NT2/D1 (cell line): Measurements from ENCODE around the gene CCR5.

Source experiments
- DNase-seq: peaks from one replicate; pipeline ENCODE4 v3.0.0-alpha.2; 2011; ENCODE audit warnings: low read depth, low spot score
- H3K27me3 ChIP-seq: 2 replicates; pipeline ENCODE4 v1.6.0; 2011; ENCODE audit warnings: mild to moderate bottlenecking; ENCODE audit not compliant: insufficient read length, insufficient read depth
- H3K36me3 ChIP-seq: 2 replicates; pipeline ENCODE4 v1.6.1; 2011; ENCODE audit warnings: mild to moderate bottlenecking, low read length, mixed read lengths; ENCODE audit not compliant: insufficient read depth, insufficient read length
- H3K4me1 ChIP-seq: 2 replicates; pipeline ENCODE4 v1.5.1; 2011; ENCODE audit not compliant: insufficient read depth, insufficient read length
- H3K4me3 ChIP-seq: 2 replicates; pipeline ENCODE4 v1.5.1; 2011; ENCODE audit warnings: low read depth; ENCODE audit not compliant: insufficient read length
- H3K9ac ChIP-seq: 2 replicates; pipeline ENCODE4 v1.6.0; 2011; ENCODE audit warnings: low read depth; ENCODE audit not compliant: insufficient read length
- H3K9me3 ChIP-seq: 2 replicates; pipeline ENCODE4 v1.5.1; 2011; ENCODE audit warnings: mild to moderate bottlenecking, low read length; ENCODE audit not compliant: insufficient read depth
- SUZ12 ChIP-seq: IDR thresholded peaks from 2 replicates; pipeline ENCODE4 v1.6.1; 2011; ENCODE audit not compliant: insufficient read length, insufficient read depth; ENCODE audit errors: extremely low read depth
- YY1 ChIP-seq: IDR thresholded peaks from 2 replicates; pipeline ENCODE4 v1.6.1; 2011; ENCODE audit not compliant: insufficient read length, insufficient read depth
- ZNF274 ChIP-seq: IDR thresholded peaks from 2 replicates; pipeline ENCODE4 v1.6.1; 2011; ENCODE audit warnings: mild to moderate bottlenecking, low read depth, low read length

CCR5 gene

GRCh38 chr3:46368569-46368968 is 2.2 kb upstream of the CCR5 start:
- H3K4me3 ChIP-seq: no peak overlapping the region
- TF ChIP-seq YY1 (no peak), ZNF274 (no peak), SUZ12 (no peak)
- H3K36me3 ChIP-seq: no peaks in the 10 kb centered on the region
- H3K27me3 ChIP-seq: no peaks in the 10 kb centered on the region
- no peaks in the 10 kb centered on the region for H3K4me1 ChIP-seq
- DNase-seq: peak; percentile 63
- H3K9ac ChIP-seq: no peak overlapping the region
- H3K9me3 ChIP-seq: no peaks in the 10 kb centered on the region

GRCh38 chr3:46369151-46369550 is 1.6 kb upstream of the CCR5 start:
- TF ChIP-seq ZNF274 (no peak), YY1 (no peak), SUZ12 (no peak)
- no peaks in the 10 kb centered on the region for H3K36me3 ChIP-seq
- no peak overlapping the region for H3K9ac ChIP-seq
- H3K9me3 ChIP-seq: no peaks in the 10 kb centered on the region
- H3K27me3 ChIP-seq: no peaks in the 10 kb centered on the region
- no peak for DNase-seq
- no peak overlapping the region for H3K4me3 ChIP-seq
- H3K4me1 ChIP-seq: no peaks in the 10 kb centered on the region

GRCh38 chr3:46369675-46370132 is 1.0 kb upstream of the CCR5 start:
- no peak for DNase-seq
- Histone ChIP-seq H3K4me1 (no peaks in the 10 kb centered on the region), H3K9ac (no peak overlapping the region), H3K27me3 (no peaks in the 10 kb centered on the region), H3K4me3 (no peak overlapping the region), H3K36me3 (no peaks in the 10 kb centered on the region), H3K9me3 (no peaks in the 10 kb centered on the region)
- TF ChIP-seq YY1 (no peak), SUZ12 (no peak), ZNF274 (no peak)

GRCh38 chr3:46371519-46372340 is 984 bp downstream of the CCR5 start:
- DNase-seq: no peak
- Histone ChIP-seq H3K9me3 (no peaks in the 10 kb centered on the region), H3K9ac (no peak overlapping the region), H3K36me3 (no peaks in the 10 kb centered on the region), H3K4me3 (no peak overlapping the region), H3K27me3 (no peaks in the 10 kb centered on the region), H3K4me1 (no peaks in the 10 kb centered on the region)
- TF ChIP-seq ZNF274 (no peak), YY1 (no peak), SUZ12 (no peak)

GRCh38 chr3:46372492-46373359 is 2.0 kb downstream of the CCR5 start:
- TF ChIP-seq SUZ12: no peak
- TF ChIP-seq YY1: no peak
- no peak for TF ChIP-seq ZNF274
- no peaks in the 10 kb centered on the region for H3K27me3 ChIP-seq
- H3K9me3 ChIP-seq: no peaks in the 10 kb centered on the region
- H3K4me1 ChIP-seq: no peaks in the 10 kb centered on the region
- no peak overlapping the region for H3K4me3 ChIP-seq
- no peak overlapping the region for H3K9ac ChIP-seq
- no peak for DNase-seq
- no peaks in the 10 kb centered on the region for H3K36me3 ChIP-seq

- TF ChIP-seq SUZ12 (no peak), ZNF274 (no peak), YY1 (no peak)
- H3K4me3 ChIP-seq: no peak overlapping the region
- H3K4me1 ChIP-seq: no peaks in the 10 kb centered on the region
- no peak overlapping the region for H3K9ac ChIP-seq
- no peaks in the 10 kb centered on the region for H3K36me3 ChIP-seq
- no peak for DNase-seq
- H3K27me3 ChIP-seq: no peaks in the 10 kb centered on the region
- no peaks in the 10 kb centered on the region for H3K9me3 ChIP-seq
Measured at GRCh38 chr3:46374755-46375154, 4.0 kb downstream of the CCR5 start.

- H3K4me3 ChIP-seq: no peak overlapping the region
- H3K9ac ChIP-seq: no peak overlapping the region
- no peak for DNase-seq
- no peaks in the 10 kb centered on the region for H3K9me3 ChIP-seq
- no peaks in the 10 kb centered on the region for H3K36me3 ChIP-seq
- no peaks in the 10 kb centered on the region for H3K4me1 ChIP-seq
- no peaks in the 10 kb centered on the region for H3K27me3 ChIP-seq
- TF ChIP-seq YY1 (no peak), ZNF274 (no peak), SUZ12 (no peak)
Measured at GRCh38 chr3:46375218-46375617, 4.5 kb downstream of the CCR5 start.
